HUES48 (cell line): ENCODE measurements around the gene TMEM37.

Experiments
- H3K27ac ChIP-seq: one replicate; pipeline ENCODE4 v1.7.0; 2013; ENCODE audit warnings: low read depth, low read length, inconsistent platforms
- H3K27me3 ChIP-seq: 2 replicates; pipeline ENCODE4 v1.6.1; 2013; ENCODE audit warnings: mild to moderate bottlenecking, low read length; ENCODE audit not compliant: control insufficient read depth, insufficient read depth
- H3K36me3 ChIP-seq: 2 replicates; pipeline ENCODE4 v1.6.1; 2013; ENCODE audit warnings: low read length; ENCODE audit not compliant: control insufficient read depth, insufficient read depth
- H3K4me1 ChIP-seq: 2 replicates; pipeline ENCODE4 v1.6.1; 2013; ENCODE audit warnings: mild to moderate bottlenecking, low read length; ENCODE audit not compliant: control insufficient read depth, insufficient read depth
- H3K4me3 ChIP-seq: 2 replicates; pipeline ENCODE4 v1.5.1; 2013; ENCODE audit warnings: mild to moderate bottlenecking, low read depth, low read length
- H3K9ac ChIP-seq: 2 replicates; pipeline ENCODE4 v1.6.1; 2013; ENCODE audit warnings: mild to moderate bottlenecking, low read depth, low read length, moderate library complexity
- H3K9me3 ChIP-seq: 2 replicates; pipeline ENCODE4 v1.6.1; 2013; ENCODE audit warnings: low read length; ENCODE audit not compliant: control insufficient read depth, insufficient read depth

Gene TMEM37

DNA sequence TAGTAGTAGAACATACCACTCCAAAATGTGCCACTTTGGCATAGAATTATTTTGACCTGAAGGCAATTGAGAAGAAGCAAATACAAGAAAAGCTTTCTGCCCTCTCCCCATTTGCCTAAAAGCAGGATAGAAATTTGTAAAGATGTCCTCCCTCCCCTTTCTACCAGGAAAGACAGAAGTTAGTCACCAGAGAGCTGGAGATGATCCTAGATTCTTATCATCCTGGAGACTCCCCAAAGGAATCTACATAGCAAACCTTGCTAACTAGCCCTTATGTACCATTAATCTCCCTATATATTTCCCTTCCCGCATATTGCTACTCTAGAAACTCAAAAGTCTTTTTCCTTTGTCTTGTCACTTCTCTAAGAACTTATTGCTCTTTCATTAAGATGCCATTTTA is 12.6 kb upstream of the TMEM37 start:
- H3K4me3 ChIP-seq, result no peak overlapping the region
- no peak overlapping the region for H3K9ac ChIP-seq
- no peaks in the 10 kb centered on the region for H3K27me3 ChIP-seq
- no peak overlapping the region for H3K27ac ChIP-seq
- peaks cover 12% of the 10 kb centered on the region for H3K9me3 ChIP-seq
- H3K36me3 ChIP-seq, result no peaks in the 10 kb centered on the region
- 0 out of 2 replicates have a peak, but pooled peaks cover 6% of the 10 kb centered on the region for H3K4me1 ChIP-seq

DNA sequence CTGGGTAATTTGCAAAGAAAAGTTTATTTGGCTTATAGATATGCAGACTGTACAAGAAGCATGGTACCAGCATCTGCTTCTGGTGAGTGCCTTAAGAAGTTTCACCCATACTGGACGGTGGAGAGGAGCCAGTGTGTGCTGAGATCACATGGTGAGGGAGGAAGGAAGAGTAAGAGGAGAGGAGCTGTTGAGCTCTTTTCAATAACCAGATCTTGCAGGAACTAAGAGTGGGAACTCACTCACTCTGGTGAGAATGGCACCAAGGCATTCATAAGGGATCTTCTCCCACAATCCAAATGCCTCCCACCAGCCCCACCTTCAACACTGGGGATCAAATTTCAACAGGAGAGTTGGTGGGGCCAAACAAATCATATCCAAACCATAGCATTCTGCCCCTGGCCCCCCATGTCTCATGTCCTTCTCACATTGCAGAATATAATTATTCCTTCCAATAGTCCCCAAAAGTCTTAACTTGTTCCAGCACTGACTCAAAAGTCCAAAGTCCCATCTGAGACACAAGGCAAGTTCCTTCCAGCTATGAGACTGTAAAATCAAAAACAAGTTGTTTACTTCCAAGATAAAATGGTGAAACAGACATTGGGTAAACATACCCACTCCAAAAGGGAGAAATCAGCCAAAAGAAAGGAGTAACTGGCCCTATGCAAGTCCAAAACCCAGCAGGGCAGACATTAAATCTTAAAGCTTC is 11.7 kb upstream of the TMEM37 start:
- Histone ChIP-seq H3K9me3 (peaks cover 12% of the 10 kb centered on the region), H3K36me3 (no peaks in the 10 kb centered on the region), H3K27ac (no peak overlapping the region), H3K4me3 (no peak overlapping the region), H3K27me3 (no peaks in the 10 kb centered on the region), H3K4me1 (0 out of 2 replicates have a peak, but pooled peaks cover 6% of the 10 kb centered on the region), H3K9ac (no peak overlapping the region)

DNA sequence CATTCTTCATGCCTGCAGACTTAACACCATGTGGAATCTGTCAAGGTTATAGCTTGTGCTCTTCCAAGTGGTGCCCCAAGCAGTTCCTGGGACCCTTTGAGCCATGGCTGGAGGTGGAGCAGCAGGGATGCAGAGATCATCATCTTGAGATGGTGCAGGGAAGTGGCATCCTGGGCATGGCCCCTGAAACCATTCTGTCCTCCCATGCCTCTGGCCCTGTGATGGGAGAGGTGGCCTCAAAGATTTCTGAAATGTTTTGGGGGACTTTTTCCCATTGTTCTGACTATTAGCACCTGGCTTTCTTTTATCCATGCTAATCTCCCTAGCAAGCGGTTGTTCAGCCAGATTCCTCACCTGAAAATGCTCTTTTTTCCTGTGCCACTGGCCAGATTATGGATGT is 10.3 kb upstream of the TMEM37 start:
- no peak overlapping the region for H3K9ac ChIP-seq
- H3K9me3 ChIP-seq, result peaks cover 12% of the 10 kb centered on the region
- H3K27me3 ChIP-seq, result no peaks in the 10 kb centered on the region
- no peaks in the 10 kb centered on the region for H3K36me3 ChIP-seq
- 0 out of 2 replicates have a peak, but pooled peaks cover 6% of the 10 kb centered on the region for H3K4me1 ChIP-seq
- no peak overlapping the region; the same call in 1 of the 2 replicates for H3K4me3 ChIP-seq
- H3K27ac ChIP-seq, result no peak overlapping the region

DNA sequence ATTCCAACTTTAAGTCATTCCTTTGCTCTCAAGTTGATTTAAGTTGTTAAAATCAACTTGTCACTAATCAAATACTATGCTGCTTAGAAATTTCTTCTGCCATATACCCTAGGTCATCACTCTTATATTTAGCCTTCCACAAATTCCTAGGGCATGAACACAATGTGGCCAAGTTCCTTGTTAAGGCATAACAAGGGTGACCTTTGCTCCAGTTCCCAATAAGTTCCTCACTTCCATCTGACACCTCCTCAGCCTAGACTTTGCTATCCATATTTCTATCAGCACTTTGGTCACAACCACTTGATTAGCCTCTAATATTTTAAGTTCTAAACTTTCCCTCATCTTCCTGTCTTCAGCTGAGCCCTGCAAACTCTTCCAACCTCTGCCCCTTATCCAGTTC is 9.9 kb upstream of the TMEM37 start:
- Histone ChIP-seq H3K4me1 (peaks cover 8% of the 10 kb centered on the region; the same call in 1 of the 2 replicates), H3K36me3 (no peaks in the 10 kb centered on the region), H3K27ac (no peak overlapping the region), H3K9ac (no peak overlapping the region), H3K4me3 (no peak overlapping the region), H3K9me3 (peaks cover 12% of the 10 kb centered on the region), H3K27me3 (no peaks in the 10 kb centered on the region)

DNA sequence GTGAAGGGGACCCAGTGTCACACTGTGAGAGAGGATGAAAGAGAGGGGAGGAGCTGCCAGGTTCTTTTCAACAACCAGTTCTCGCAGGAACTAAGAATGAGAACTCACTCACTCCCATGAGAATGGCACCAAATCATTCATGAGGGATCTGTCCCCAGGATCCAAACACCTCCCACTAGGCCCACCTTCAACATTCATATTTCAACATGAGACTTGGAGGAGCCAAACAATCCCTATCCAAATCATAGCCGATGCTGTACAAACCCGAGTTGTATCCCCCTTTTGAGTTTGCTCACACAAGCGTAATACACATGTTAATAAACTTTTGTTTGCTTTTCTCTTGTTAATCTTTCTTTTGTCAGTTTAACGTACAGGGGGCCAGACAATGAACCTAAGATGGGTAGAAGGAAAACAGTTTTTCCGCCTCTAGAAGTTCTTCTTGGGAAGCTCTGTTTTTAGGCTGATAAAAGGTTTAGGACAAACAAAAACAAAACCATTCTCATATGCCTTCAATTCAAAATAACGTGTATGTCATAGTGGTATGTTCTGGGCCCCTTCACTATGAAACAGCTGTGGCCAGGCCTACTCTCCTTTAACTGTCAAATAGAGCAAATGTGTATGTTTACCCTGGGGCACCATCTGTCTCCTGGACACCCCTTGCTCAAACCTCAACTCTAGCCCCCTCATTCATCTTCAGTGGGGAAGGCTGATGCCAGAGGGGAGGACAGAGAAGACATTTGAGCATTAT is 9.1 kb upstream of the TMEM37 start:
- Histone ChIP-seq H3K4me3 (no peak overlapping the region), H3K9ac (no peak overlapping the region), H3K9me3 (peaks cover 12% of the 10 kb centered on the region), H3K27me3 (peaks cover 5% of the 10 kb centered on the region; the same call in 1 of the 2 replicates), H3K36me3 (no peaks in the 10 kb centered on the region), H3K27ac (no peak overlapping the region), H3K4me1 (peaks cover 12% of the 10 kb centered on the region; the same call in 1 of the 2 replicates)

DNA sequence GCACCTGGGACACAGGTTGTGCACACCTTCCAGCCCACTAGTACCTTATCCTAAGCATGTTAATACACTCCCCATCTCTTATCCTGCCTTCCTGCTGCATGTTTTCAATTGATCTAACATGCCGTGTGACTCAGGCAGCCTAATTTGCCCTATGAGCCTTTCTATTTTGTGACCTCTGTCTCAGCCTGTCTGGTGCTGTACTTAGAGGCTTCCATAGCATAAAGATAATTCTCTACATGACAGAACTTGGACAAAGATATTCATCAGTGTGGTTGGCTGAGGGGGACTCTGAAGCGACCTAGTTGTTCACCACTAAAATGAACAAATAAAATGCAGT is 8.6 kb upstream of the TMEM37 start:
- Histone ChIP-seq H3K9ac (no peak overlapping the region), H3K27me3 (peaks cover 5% of the 10 kb centered on the region; the same call in 1 of the 2 replicates), H3K36me3 (no peaks in the 10 kb centered on the region), H3K9me3 (peaks cover 12% of the 10 kb centered on the region), H3K27ac (no peak overlapping the region), H3K4me3 (no peak overlapping the region), H3K4me1 (peaks cover 12% of the 10 kb centered on the region; the same call in 1 of the 2 replicates)

DNA sequence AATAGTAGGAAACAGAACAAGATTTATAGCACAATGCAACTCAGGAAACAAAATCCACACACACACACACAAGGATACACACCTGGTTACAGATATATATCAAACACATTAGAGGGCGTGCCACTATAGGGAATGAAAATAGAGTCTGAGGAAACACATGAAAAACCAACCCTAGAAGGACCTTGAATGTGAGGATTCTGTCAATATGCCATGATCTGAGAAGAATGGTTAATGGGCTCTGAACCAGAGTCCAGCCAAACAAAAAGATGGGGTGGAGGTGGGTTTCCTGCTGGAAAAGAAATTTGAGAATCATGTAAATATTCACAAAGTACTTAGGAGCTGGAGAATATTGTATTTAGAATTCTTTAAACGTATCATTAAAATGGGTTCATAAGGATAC is 7.8 kb upstream of the TMEM37 start:
- no peak overlapping the region for H3K9ac ChIP-seq
- peaks cover 12% of the 10 kb centered on the region; the same call in 1 of the 2 replicates for H3K4me1 ChIP-seq
- H3K27me3 ChIP-seq, result peaks cover 5% of the 10 kb centered on the region; the same call in 1 of the 2 replicates
- H3K4me3 ChIP-seq, result no peak overlapping the region
- H3K27ac ChIP-seq, result no peak overlapping the region
- peaks cover 12% of the 10 kb centered on the region for H3K9me3 ChIP-seq
- no peaks in the 10 kb centered on the region for H3K36me3 ChIP-seq

DNA sequence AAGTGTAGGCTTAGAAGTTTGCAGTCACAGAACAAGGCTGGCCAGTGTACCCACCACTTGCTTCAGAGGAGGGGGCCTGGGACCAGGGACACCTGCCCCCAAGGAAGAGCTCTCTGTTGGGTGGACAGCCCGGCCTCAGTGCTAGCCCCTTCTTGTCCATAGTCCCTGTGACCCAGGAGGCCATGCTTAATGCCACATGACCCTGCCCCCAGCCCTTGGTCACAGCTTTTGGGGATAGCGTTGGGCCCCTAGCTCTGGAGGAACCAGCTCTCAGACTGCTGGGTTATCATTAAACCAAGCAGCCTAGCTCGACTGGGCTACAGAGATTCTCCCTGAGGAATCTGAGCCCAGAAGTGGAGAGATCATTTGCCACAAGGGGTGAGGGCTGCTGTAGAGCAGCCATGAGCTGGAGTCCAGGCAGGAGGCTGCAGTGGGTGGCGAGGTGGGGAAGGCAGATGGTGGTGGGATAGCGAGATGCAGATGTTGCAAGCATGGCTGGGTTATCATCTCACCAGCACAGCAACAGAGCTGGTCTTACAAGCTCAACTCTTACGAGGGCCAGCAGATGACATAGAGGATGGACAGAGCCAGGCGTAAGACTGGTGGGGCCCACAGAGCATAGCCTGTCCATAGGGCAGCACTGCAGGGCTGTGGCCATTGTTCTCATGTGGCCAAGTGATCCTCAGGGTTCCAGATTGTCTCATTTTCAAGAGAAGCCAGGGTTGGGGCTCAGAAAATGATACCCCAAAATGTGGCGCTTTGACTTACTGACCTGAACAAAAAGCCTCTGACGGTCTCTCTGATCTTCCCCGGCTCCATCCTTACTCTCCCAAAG is 7.2 kb upstream of the TMEM37 start:
- H3K4me1 ChIP-seq, result peaks cover 12% of the 10 kb centered on the region; the same call in 1 of the 2 replicates
- H3K27me3 ChIP-seq, result peaks cover 5% of the 10 kb centered on the region; the same call in 1 of the 2 replicates
- no peak overlapping the region for H3K4me3 ChIP-seq
- no peak overlapping the region for H3K27ac ChIP-seq
- H3K36me3 ChIP-seq, result no peaks in the 10 kb centered on the region
- H3K9me3 ChIP-seq, result peaks cover 12% of the 10 kb centered on the region
- H3K9ac ChIP-seq, result no peak overlapping the region

DNA sequence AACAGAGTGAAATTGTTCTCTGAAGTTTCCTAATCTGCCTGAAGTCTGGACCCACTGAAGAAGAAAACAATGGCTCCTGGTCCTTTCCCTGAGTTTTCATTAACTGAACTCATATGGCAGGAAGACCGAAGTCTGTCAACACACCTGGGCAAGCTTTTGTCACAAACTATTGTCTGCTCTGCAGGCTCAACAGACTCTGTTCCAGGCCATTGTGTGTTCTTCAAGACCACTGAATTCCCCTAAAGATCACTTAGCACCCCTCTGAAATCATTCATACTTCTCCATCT is 6.6 kb upstream of the TMEM37 start:
- no peak overlapping the region for H3K4me3 ChIP-seq
- peaks cover 12% of the 10 kb centered on the region; the same call in 1 of the 2 replicates for H3K4me1 ChIP-seq
- no peaks in the 10 kb centered on the region for H3K36me3 ChIP-seq
- H3K9me3 ChIP-seq, result peaks cover 12% of the 10 kb centered on the region
- H3K27ac ChIP-seq, result no peak overlapping the region
- no peak overlapping the region for H3K9ac ChIP-seq
- H3K27me3 ChIP-seq, result peaks cover 8% of the 10 kb centered on the region

DNA sequence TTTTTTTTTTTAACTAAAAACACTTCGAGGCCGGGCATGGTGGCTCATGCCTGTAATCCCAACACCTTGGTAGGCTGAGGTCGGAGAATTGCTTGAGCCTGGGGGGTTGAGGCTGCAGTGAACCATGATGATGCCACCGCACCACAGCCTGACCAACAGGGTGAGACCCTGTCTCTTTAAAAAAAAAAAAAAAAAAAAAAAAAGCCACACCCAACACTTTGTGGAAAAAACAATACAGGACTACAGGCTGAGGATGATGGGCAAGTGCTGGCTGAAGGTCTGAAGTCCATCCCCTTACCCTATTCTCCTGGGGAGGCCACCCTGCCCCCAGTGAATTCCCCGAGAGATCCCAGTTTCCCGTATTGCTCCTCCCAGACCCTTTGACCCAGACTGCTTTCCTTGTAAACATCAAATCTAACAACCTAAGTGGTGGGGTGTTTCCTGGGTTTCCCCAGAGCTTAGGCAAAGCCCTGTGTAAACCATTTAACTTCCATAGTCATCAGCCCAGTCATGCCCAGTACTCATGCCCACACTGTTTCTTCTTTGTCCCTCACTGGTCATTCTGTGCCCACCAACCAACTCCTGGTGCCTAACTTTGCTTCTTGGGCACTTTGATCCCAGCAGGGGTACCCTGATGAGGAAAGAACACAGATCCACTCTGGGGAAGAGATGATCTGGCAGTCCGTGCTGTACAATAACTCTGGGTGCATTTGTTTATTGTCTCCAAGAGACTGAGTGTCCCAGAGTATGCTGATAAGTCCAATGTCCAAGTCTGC is 5.8 kb upstream of the TMEM37 start:
- peaks cover 18% of the 10 kb centered on the region for H3K4me1 ChIP-seq
- H3K9ac ChIP-seq, result no peak overlapping the region
- H3K4me3 ChIP-seq, result no peak overlapping the region
- H3K9me3 ChIP-seq, result peaks cover 8% of the 10 kb centered on the region
- H3K27ac ChIP-seq, result no peak overlapping the region
- H3K36me3 ChIP-seq, result no peaks in the 10 kb centered on the region
- peaks cover 12% of the 10 kb centered on the region for H3K27me3 ChIP-seq
